ENCODE data around the gene CERS6. TPM values are rescaled to one million over a fixed set of nuclear protein-coding genes. Genes with fewer than 3 reads are reported as not detected.
"Not testable (repeated sequence)": the region's sequence is repeated elsewhere in the genome, so short reads cannot be mapped to it uniquely, and the experiment has no call there.

The CERS6 gene, protein sequence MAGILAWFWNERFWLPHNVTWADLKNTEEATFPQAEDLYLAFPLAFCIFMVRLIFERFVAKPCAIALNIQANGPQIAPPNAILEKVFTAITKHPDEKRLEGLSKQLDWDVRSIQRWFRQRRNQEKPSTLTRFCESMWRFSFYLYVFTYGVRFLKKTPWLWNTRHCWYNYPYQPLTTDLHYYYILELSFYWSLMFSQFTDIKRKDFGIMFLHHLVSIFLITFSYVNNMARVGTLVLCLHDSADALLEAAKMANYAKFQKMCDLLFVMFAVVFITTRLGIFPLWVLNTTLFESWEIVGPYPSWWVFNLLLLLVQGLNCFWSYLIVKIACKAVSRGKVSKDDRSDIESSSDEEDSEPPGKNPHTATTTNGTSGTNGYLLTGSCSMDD
- total RNA-seq: 10 to 100 TPM; 48.1 to 78.0 (median 67.1) TPM
- 10 to 100 TPM; 22.1 to 49.3 TPM for polyA plus RNA-seq
- long read RNA-seq, donor 1, full-length matches to known transcripts: 24 of 53 reads
- long read RNA-seq, donor 1, partial matches to known transcripts: 13 of 53 reads
- long read RNA-seq, donor 1, other reads (novel, unspliced or antisense): 16 of 53 reads
- long read RNA-seq, donor 2, full-length matches to known transcripts: 10 of 26 reads
- long read RNA-seq, donor 2, partial matches to known transcripts: 4 of 26 reads
- long read RNA-seq, donor 2, other reads (novel, unspliced or antisense): 12 of 26 reads
- long read RNA-seq, donor 3, full-length matches to known transcripts: 36 of 47 reads
- long read RNA-seq, donor 3, partial matches to known transcripts: 1 of 47 reads
- long read RNA-seq, donor 3, other reads (novel, unspliced or antisense): 10 of 47 reads

DNA sequence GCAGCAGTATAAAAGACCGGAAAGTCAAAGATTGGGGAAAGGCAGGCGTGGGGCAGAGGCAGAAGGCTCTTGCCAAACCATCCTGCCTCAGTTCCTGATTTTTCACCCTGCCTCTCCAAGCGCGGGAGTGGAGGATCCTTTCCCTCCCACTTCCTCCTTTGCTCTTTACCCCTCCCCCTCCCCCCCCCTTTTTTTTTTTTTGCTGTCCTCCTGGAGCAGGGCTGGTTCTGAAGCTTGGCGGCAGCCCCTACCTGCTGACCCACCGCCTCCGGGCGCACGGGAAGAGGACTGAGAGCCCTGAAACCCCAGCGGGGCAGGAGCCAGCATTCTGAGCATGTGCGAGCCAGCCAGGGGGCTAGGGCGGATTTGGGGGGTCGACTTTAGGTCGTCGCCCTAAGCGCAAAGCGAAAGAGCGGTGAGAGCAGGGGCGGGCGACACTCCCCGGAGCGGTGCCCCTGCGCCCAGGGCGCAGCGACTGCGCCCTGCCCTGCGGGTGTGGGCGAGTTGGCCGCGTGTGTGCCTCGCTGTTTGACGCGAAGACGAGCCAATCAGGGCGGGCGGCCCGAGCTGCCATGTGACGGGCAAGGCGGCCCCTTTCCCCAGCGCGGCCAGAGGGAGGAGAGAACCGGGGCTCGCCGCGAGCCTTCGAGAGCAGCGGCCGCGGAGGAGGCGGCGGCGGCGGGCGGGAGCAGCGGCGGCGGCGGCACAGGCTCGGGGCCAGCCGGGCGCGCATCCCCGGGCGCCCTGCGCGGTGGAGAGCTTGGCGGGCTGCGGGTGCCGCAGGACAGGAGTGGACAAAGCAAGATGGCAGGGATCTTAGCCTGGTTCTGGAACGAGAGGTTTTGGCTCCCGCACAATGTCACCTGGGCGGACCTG is at the start of gene CERS6:
Gene CERS6 (plus strand): TSS at position 628 of the 876 bp plus-strand sequence. CDS start 177 bp downstream, at position 805.
- peak; percentile 8 to 95 for TF ChIP-seq POLR2A (IDR thresholded peaks at IDR 0.05)
- TF ChIP-seq, protein P1, sequence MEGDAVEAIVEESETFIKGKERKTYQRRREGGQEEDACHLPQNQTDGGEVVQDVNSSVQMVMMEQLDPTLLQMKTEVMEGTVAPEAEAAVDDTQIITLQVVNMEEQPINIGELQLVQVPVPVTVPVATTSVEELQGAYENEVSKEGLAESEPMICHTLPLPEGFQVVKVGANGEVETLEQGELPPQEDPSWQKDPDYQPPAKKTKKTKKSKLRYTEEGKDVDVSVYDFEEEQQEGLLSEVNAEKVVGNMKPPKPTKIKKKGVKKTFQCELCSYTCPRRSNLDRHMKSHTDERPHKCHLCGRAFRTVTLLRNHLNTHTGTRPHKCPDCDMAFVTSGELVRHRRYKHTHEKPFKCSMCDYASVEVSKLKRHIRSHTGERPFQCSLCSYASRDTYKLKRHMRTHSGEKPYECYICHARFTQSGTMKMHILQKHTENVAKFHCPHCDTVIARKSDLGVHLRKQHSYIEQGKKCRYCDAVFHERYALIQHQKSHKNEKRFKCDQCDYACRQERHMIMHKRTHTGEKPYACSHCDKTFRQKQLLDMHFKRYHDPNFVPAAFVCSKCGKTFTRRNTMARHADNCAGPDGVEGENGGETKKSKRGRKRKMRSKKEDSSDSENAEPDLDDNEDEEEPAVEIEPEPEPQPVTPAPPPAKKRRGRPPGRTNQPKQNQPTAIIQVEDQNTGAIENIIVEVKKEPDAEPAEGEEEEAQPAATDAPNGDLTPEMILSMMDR (IDR thresholded peaks at IDR 0.05): peak in 1 of 12 donors; percentile 10
- peak; percentile 91 to 99 (median 98) for ATAC-seq
- DNase-seq: peak; percentile 96 to 98 (median 97)
- peaks cover 0 to 38% (median 11%) of the 10 kb centered on the region in 12 donors for H3K4me1 ChIP-seq
- H3K36me3 ChIP-seq: no peaks in the 10 kb centered on the region
- intact Hi-C loops (cut with DNase I): loop anchor here in 6 of 10 donors (2.0 to 10.0 kb wide), 11 partner anchors 61 to 299 kb away; no protein-coding TSS in a partner anchor
- peaks cover 0 to 7% (median 0%) of the 10 kb centered on the region in 12 donors for H3K9me3 ChIP-seq
- H3K27me3 ChIP-seq: no peaks in the 10 kb centered on the region
- WGBS, 4 donors: 1 to 3% (median 2%) methylated on average over 25 to 72 of the region's 72 CpGs
- H3K4me3 ChIP-seq: peak within 1 kb of the TSS; percentile 67 to 95 (median 86)
- peak within 1 kb of the TSS; percentile 80 to 97 (median 88) for H3K27ac ChIP-seq

DNA sequence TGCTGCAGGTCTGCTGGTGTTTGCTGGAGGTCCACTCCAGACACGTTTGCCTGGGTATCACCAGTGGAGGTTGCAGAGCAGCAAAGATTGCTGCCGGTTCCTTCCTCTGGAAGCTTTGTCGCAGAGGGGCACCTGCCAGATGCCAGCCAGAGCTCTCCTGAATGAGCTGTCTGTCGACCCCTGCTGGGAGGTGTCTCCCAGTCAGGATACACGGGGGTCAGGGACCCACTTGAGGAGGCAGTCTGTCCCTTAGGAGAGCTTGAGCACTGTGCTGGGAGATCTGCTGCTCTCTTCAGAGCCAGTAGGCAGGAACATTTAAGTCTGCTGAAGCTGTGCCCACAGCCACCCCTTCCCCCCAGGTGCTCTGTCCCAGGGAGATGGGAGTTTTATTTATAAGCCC is 43.8 kb upstream of the CERS6 start:
- H3K27me3 ChIP-seq; ATAC-seq; DNase-seq; H3K4me1 ChIP-seq; H3K27ac ChIP-seq; intact Hi-C loops (cut with DNase I); H3K4me3 ChIP-seq; H3K36me3 ChIP-seq: not testable (repeated sequence)
- H3K9me3 ChIP-seq: peaks cover 0 to 20% (median 2%) of the 10 kb centered on the region in 12 donors
- WGBS, 4 donors: 80 to 93% (median 84%) methylated on average over 3 to 5 of the region's 5 CpGs

DNA sequence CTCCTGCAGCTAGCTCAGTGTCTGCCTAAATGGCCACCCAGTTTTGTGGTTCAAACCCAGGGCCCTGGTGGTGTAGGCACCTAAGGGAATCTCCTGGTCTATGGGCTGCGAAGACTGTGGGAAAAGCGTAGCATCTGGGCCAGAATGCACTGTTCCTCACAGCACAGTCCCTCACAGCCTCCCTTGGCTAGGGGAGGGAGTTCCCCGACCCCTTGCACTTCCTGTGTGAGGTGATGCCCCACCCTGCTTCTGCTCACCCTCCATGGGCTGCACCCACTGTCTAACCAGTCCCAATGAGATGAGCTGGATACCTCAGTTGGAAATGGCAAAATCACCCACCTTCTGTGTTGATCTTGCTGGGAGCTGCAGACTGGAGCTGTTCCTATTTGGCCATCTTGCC is 43.0 kb upstream of the CERS6 start:
- ATAC-seq; H3K36me3 ChIP-seq; H3K4me3 ChIP-seq; H3K27ac ChIP-seq; H3K27me3 ChIP-seq; DNase-seq; H3K4me1 ChIP-seq; intact Hi-C loops (cut with DNase I): not testable (repeated sequence)
- peaks cover 0 to 12% (median 2%) of the 10 kb centered on the region in 12 donors for H3K9me3 ChIP-seq
- 88 to 100% (median 94%) methylated on average over 3 of the region's 3 CpGs for WGBS, 4 donors

DNA sequence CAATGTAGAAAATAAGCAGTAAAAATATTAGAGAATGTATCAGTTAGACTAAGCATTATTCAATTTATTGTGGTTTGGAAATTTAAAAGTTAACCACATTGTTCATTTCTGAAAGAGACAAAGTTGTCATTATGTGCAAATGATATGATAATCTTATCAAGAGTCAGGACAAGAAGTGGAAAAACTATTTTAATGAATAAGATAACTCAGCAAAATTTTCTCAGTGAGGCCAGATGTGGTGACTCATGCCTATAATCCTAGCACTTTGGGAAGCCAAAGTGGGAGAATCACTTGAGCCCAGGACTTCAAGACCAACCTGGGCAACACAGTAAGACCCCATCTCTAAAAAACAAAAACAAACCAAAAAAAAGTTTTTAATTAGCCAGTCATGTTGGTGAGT is 39.5 kb upstream of the CERS6 start:
- intact Hi-C loops (cut with DNase I): no loop called here
- Histone ChIP-seq H3K9me3 (peaks cover 0 to 5% (median 0%) of the 10 kb centered on the region in 12 donors), H3K4me3 (no peak overlapping the region), H3K36me3 (no peaks in the 10 kb centered on the region), H3K4me1 (no peaks in the 10 kb centered on the region), H3K27me3 (no peaks in the 10 kb centered on the region), H3K27ac (no peak overlapping the region)
- TF ChIP-seq, protein P1 (IDR thresholded peaks at IDR 0.05): no peak
- no peak for TF ChIP-seq POLR2A (IDR thresholded peaks at IDR 0.05)
- ATAC-seq: no peak
- no peak for DNase-seq
